ENCODE measurements around the gene STK32C.

GRCh38 chr10:132292287-132293200 lies 15.2 kb downstream of the STK32C start:
- TF ChIP-seq CTCF (IDR thresholded peaks at IDR 0.05; ENCODE audit: poor library complexity, severe bottlenecking) (no peak), EP300 (conservative IDR thresholded peaks at IDR 0.05; ENCODE audit: poor library complexity, severe bottlenecking) (no peak), REST (IDR thresholded peaks at IDR 0.05; ENCODE audit: borderline replicate concordance) (no peak), TAF1 (IDR thresholded peaks at IDR 0.05; ENCODE audit: low read depth) (no peak), POLR2AphosphoS5 (IDR thresholded peaks at IDR 0.05) (no peak), MXI1 (conservative IDR thresholded peaks at IDR 0.05; ENCODE audit: poor library complexity, severe bottlenecking) (no peak), EZH2 (IDR thresholded peaks at IDR 0.05; ENCODE audit: borderline replicate concordance, insufficient read depth, low read length, poor library complexity, severe bottlenecking) (no peak), RAD21 (conservative IDR thresholded peaks at IDR 0.05) (no peak), SMC3 (conservative IDR thresholded peaks at IDR 0.05; ENCODE audit: poor library complexity) (no peak)

Measured in neural cell (in vitro differentiated cells).